ENCODE measurements around the gene ALOXE3. TPM values are rescaled to one million over a fixed set of nuclear protein-coding genes. Genes with fewer than 3 reads are reported as not detected.

The ALOXE3 gene
- polyA plus RNA-seq, 3 donors, result not detected

DNA sequence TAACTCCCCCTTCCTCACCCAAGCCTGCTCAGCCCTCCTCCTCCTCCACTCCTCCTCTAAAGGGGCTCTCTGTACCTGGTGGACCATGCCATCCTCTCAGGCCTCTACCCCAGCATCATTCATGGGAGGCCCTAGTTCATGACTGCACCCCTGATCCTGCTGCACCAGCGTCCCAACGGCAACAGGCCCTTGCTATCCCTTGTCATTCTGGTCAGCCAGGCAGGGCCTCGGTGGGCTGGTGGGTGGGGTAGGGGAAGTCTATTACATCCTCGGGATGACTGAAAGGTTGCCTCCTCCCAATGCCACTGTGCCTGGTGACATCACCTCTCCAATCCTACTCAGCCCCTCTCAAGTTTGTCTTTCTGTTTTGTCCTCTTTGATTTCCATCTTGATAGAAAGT lies 50.5 kb downstream of the ALOXE3 start:
- intact Hi-C loops (cut with micrococcal nuclease), result loop anchor here in 1 of 2 donors (5.0 kb wide), 1 partner anchor 34 kb away; no protein-coding TSS in a partner anchor

More for the DNA sequence above, 50.5 kb downstream of the ALOXE3 start:
- Histone ChIP-seq H3K9ac (ENCODE audit: insufficient read depth, low read length, poor library complexity, severe bottlenecking) (no peak overlapping the region), H3K79me2 (ENCODE audit: insufficient read depth, low read length) (no peaks in the 10 kb centered on the region), H3K4me2 (replicated peaks; ENCODE audit: extremely low read depth, low read length, poor library complexity, severe bottlenecking) (no peak overlapping the region), H3K4me3 (replicated peaks in 1 of 3; ENCODE audit: low read depth in 2 of 3, low read length in 3 of 3) (no peak overlapping the region), H2AFZ (ENCODE audit: insufficient read depth, low read depth, low read length, poor library complexity, severe bottlenecking) (no peak overlapping the region), H3K27ac (ENCODE audit: low read depth in 1 of 2, low read length in 2 of 2) (no peak overlapping the region), H3K4me1 (ENCODE audit: control insufficient read depth in 1 of 2, insufficient read depth in 2 of 2, low read length in 2 of 2) (peaks cover 67% of the 10 kb centered on the region in 2 donors), H4K20me1 (ENCODE audit: insufficient read depth, low read length) (no peaks in the 10 kb centered on the region), H3K36me3 (replicated peaks in 1 of 2; ENCODE audit: control insufficient read depth in 1 of 2, insufficient read depth in 2 of 2, low read length in 2 of 2) (no peaks in the 10 kb centered on the region), H3K27me3 (ENCODE audit: control insufficient read depth in 2 of 2, insufficient read depth in 2 of 2, low read length in 2 of 2) (peaks cover 4 to 28% of the 10 kb centered on the region in 2 donors), H3K9me3 (replicated peaks in 1 of 2; ENCODE audit: control insufficient read depth in 1 of 2, insufficient read depth in 1 of 2, low read length in 2 of 2) (peaks cover 0 to 2% of the 10 kb centered on the region in 2 donors)
- Mint-ChIP-seq H3K4me1 (peaks cover 80% of the 10 kb centered on the region), H3K36me3 (peaks cover 6 to 9% of the 10 kb centered on the region in 2 donors), H3K27me3 (ENCODE audit: low read depth in 3 of 3) (peaks cover 22 to 37% (median 29%) of the 10 kb centered on the region in 3 donors), H3K4me3 (no peak overlapping the region), H3K9me3 (peaks cover 0 to 16% (median 4%) of the 10 kb centered on the region in 7 donors), H3K27ac (peak overlapping the region in 5 of 7 donors; percentile 82 to 99 (median 96))
- WGBS (ENCODE audit: insufficient coverage), result no CpG with 5 or more reads among the region's 4 CpGs
- TF ChIP-seq CTCF (IDR thresholded peaks at IDR 0.05), result no peak
- DNase-seq, result no peak
